Measurements from ENCODE around the gene ACSL3.

- TF ChIP-seq POLR2A (IDR thresholded peaks at IDR 0.05) (no peak), CTCF (IDR thresholded peaks at IDR 0.05) (no peak), EP300 (IDR thresholded peaks at IDR 0.05) (no peak), POLR2AphosphoS5 (IDR thresholded peaks at IDR 0.05) (no peak)
These were observed 18.7 kb downstream of the ACSL3 start for GRCh38 chr2:222879604-222879933.

Measured in sigmoid colon (tissue), 4 donors.